ENCODE measurements around the gene DHRS12. TPM values are rescaled to one million over a fixed set of nuclear protein-coding genes. Genes with fewer than 3 reads are reported as not detected.
A peak's percentile ranks its signal among the peaks of the same experiment; 100 is the strongest.

The DHRS12 gene
- total and polyA plus RNA-seq, 8 donors: 13.8 to 39.4 (median 26.5) TPM

GRCh38 chr13:51793570-51794271 lies 10.2 kb downstream of the DHRS12 start:
- no peak for TF ChIP-seq CTCF (IDR thresholded peaks at IDR 0.05)
- Histone ChIP-seq H3K9me3 (no peaks in the 10 kb centered on the region), H3K4me1 (peaks cover 15 to 42% (median 16%) of the 10 kb centered on the region in 3 donors), H3K36me3 (no peaks in the 10 kb centered on the region), H3K27me3 (no peaks in the 10 kb centered on the region), H3K4me3 (no peak overlapping the region), H3K27ac (peak overlapping the region in 1 of 4 donors; percentile 0)
- intact Hi-C loops (cut with DNase I): loop anchor here in 2 of 3 donors (10.0 kb wide), 2 partner anchors 349 to 359 kb away; no protein-coding TSS in a partner anchor
- DNase-seq: peak in 3 of 6 donors; percentile 45 to 62 (median 49)
- 77 to 80% methylated on average over 6 of the region's 6 CpGs for WGBS, 2 donors
- peak; percentile 46 to 65 (median 56) for ATAC-seq
- no peak for FAIRE-seq

- intact Hi-C loops (cut with DNase I): loop anchor here in 1 of 3 donors (10.0 kb wide), 1 partner anchor 202 kb away; the partner anchor contains the start of gene WDFY2
- Histone ChIP-seq H3K4me3 (no peak overlapping the region), H3K36me3 (no peaks in the 10 kb centered on the region), H3K4me1 (peaks cover 51 to 69% (median 69%) of the 10 kb centered on the region in 3 donors), H3K27ac (peak overlapping the region; percentile 39 to 90 (median 66)), H3K27me3 (no peaks in the 10 kb centered on the region), H3K9me3 (no peaks in the 10 kb centered on the region)
- ATAC-seq (no peak), DNase-seq (no peak), FAIRE-seq (no peak)
- no peak for TF ChIP-seq CTCF (IDR thresholded peaks at IDR 0.05)
- 36 to 49% methylated on average over 10 of the region's 10 CpGs for WGBS, 2 donors
These were observed 17.3 kb downstream of the DHRS12 start for GRCh38 chr13:51786425-51787265.

GRCh38 chr13:51785712-51786424 lies 18.1 kb downstream of the DHRS12 start:
- H3K36me3 ChIP-seq: no peaks in the 10 kb centered on the region
- FAIRE-seq (no peak), DNase-seq (peak in 5 of 6 donors; percentile 39 to 76 (median 58)), ATAC-seq (peak in 3 of 4 donors; percentile 5 to 35 (median 29))
- intact Hi-C loops (cut with DNase I): loop anchor here in 1 of 3 donors (10.0 kb wide), 1 partner anchor 201 kb away; the partner anchor contains the start of gene WDFY2
- WGBS, 2 donors: 14 to 18% methylated on average over 12 of the region's 12 CpGs
- peaks cover 57 to 77% (median 76%) of the 10 kb centered on the region in 3 donors for H3K4me1 ChIP-seq
- H3K27me3 ChIP-seq: no peaks in the 10 kb centered on the region
- no peaks in the 10 kb centered on the region for H3K9me3 ChIP-seq
- no peak for TF ChIP-seq CTCF (IDR thresholded peaks at IDR 0.05)
- peak overlapping the region; percentile 39 to 90 (median 66) for H3K27ac ChIP-seq
- no peak overlapping the region for H3K4me3 ChIP-seq

- no peak for TF ChIP-seq CTCF (IDR thresholded peaks at IDR 0.05)
- peaks cover 53 to 79% (median 75%) of the 10 kb centered on the region in 3 donors for H3K4me1 ChIP-seq
- no peaks in the 10 kb centered on the region for H3K27me3 ChIP-seq
- H3K36me3 ChIP-seq: no peaks in the 10 kb centered on the region
- FAIRE-seq (no peak), ATAC-seq (no peak), DNase-seq (peak in 1 of 6 donors; percentile 28)
- H3K27ac ChIP-seq: peak overlapping the region; percentile 33 to 90 (median 76)
- intact Hi-C loops (cut with DNase I): loop anchor here in 1 of 3 donors (10.0 kb wide), 1 partner anchor 199 kb away; the partner anchor contains the start of gene WDFY2
- no peaks in the 10 kb centered on the region for H3K9me3 ChIP-seq
- no peak overlapping the region for H3K4me3 ChIP-seq
- WGBS, 2 donors: 97 to 98% methylated on average over 1 of the region's 1 CpG
These were observed 19.9 kb downstream of the DHRS12 start for GRCh38 chr13:51784097-51784496.

Data from pancreas (tissue), 10 donors.